GM18909 (cell line): Measurements from ENCODE around the gene INSC.
"Not testable (repeated sequence)": the region's sequence is repeated elsewhere in the genome, so short reads cannot be mapped to it uniquely, and the experiment has no call there.

Experiments used
- ATAC-seq: cut with Tn5 transposase; IDR thresholded peaks from one replicate; pipeline ENCODE4 v1.9.1; 2021; ENCODE audit warnings: mild to moderate bottlenecking; ENCODE audit not compliant: unreplicated experiment, poor library complexity

Gene INSC, protein sequence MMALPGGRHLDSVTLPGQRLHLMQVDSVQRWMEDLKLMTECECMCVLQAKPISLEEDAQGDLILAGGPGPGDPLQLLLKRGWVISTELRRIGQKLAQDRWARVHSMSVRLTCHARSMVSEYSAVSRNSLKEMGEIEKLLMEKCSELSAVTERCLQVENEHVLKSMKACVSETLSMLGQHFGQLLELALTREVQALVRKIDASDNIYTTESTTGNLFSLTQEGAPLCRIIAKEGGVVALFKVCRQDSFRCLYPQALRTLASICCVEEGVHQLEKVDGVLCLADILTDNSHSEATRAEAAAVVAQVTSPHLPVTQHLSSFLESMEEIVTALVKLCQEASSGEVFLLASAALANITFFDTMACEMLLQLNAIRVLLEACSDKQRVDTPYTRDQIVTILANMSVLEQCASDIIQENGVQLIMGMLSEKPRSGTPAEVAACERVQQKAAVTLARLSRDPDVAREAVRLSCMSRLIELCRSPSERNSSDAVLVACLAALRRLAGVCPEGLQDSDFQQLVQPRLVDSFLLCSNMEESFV

GRCh38 chr11:15114501-15115475, at the start of gene INSC:
INSC (plus strand) TSS chr11:15114923; CDS start chr11:15149175, 34,252 bp downstream.
- ATAC-seq, result no peak

GRCh38 chr11:15069751-15070150, 45.0 kb upstream of the INSC start:
- not testable (repeated sequence) for ATAC-seq

- ATAC-seq, result no peak
Measured at GRCh38 chr11:15071556-15072255, 43.0 kb upstream of the INSC start.

- ATAC-seq, result no peak
Measured at GRCh38 chr11:15072551-15073143, 42.1 kb upstream of the INSC start.

- no peak for ATAC-seq
Measured at GRCh38 chr11:15073361-15074205, 41.1 kb upstream of the INSC start, which contains the start of gene CALCB. CALCB (plus strand) TSS chr11:15073593; CDS start chr11:15074719, 1,126 bp downstream.

DNA sequence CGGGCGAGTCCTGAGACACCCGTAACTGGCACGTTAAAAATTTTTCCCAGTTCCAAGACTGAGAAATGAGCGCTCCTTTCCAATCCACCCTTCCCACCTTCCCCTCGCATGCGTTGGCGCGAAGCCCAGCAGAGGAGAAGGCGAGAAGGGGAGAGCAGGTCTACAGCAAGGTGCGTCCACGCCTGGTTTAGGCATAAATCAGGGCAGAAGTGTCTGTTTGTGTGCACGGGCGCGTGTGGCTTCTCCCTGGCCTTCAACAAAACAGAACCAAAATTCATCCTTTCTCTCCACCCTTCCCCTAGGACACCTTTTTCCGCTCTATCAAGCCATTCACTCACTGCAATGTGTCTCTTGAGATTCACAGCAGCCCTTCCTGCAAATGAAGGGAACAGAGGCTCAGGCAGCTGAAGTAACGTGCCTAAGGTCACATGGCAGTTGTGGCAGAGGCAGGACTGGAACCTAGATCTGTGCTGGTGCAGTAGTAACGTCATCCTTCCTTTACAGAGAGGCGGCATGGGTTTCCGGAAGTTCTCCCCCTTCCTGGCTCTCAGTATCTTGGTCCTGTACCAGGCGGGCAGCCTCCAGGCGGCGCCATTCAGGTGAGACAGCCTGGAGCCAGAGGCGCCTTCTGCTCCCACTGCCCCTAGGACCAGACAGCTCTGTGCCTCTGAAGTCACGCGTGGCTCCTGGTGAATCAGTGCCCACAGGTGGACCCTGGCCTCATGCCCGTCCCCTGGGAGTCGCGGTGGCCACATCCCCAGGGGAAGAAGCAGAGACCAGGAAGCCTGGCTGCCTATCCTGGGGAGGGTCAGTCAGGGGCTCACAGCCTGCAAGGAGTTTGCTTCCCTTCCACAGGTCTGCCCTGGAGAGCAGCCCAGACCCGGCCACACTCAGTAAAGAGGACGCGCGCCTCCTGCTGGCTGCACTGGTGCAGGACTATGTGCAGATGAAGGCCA, 40.2 kb upstream of the INSC start:
- peak; percentile 96 for ATAC-seq

GRCh38 chr11:15075162-15075526, 39.6 kb upstream of the INSC start:
- peak; percentile 8 for ATAC-seq

GRCh38 chr11:15091175-15091574, 23.5 kb upstream of the INSC start:
- no peak for ATAC-seq

DNA sequence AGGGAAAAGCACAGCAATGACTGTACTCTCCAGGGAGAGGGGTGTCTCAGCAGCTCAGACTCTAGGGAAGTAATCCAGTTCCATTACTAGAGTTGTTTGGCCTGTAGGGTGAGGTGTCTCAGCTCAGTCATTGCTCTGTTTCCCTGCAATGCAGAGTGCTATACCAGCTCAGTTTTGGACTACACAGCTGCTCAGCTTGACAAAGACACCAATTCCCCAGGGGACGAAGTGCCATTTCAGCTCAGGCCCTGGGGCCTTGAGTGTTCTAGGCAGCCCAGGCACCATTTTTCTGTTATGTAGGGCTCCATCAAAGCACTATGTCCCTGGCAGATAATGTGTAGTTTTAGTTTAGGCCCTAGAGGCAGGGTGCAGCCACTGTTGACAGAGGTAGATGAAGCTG, 23.1 kb upstream of the INSC start:
- no peak for ATAC-seq

DNA sequence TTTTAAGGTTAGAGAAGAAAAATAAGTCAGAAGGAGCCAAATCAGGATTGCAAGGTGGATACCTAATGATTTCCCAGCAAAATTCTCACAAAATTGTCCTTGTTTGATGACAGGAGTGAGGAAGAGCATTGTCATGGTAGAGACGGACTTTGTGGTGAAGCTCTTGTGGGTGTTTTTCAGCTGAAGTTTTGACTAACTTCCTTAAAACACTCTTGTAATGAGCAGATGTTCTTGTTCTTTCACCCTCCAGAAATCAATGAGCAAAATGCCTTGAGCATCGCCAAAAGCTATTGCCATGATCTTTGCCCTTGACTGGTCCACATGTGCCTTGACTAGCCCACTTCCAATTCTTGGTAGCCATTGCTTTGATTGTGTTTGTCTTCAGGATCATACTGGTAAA, 21.3 kb upstream of the INSC start:
- peak; percentile 68 for ATAC-seq

DNA sequence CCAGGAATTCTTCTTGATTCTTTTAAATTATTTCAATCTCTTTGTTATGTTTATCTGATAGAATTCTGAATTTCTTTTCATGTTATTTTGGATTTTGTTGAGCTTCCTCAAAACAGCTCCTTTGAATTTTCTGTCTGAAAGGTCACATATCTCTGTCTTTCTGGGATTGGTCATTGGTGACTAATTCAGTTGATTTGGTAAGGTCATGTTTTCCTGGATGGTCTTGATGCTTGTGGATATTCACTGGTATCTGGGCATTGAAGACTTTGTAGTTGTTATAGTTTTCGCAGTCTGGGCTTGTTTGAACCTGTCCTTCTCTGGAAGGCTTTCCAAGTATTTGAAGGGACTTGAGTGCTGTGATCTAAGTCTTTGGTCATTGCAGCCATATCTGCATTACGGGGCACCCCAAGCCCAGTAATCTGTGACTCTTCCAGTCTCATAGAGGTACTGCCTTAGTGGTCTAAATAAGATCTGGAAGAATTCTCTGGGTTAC, 18.9 kb upstream of the INSC start:
- no peak for ATAC-seq

- no peak for ATAC-seq
Measured at GRCh38 chr11:15097411-15097810, 17.3 kb upstream of the INSC start.

GRCh38 chr11:15099267-15099666, 15.5 kb upstream of the INSC start:
- ATAC-seq, result no peak

DNA sequence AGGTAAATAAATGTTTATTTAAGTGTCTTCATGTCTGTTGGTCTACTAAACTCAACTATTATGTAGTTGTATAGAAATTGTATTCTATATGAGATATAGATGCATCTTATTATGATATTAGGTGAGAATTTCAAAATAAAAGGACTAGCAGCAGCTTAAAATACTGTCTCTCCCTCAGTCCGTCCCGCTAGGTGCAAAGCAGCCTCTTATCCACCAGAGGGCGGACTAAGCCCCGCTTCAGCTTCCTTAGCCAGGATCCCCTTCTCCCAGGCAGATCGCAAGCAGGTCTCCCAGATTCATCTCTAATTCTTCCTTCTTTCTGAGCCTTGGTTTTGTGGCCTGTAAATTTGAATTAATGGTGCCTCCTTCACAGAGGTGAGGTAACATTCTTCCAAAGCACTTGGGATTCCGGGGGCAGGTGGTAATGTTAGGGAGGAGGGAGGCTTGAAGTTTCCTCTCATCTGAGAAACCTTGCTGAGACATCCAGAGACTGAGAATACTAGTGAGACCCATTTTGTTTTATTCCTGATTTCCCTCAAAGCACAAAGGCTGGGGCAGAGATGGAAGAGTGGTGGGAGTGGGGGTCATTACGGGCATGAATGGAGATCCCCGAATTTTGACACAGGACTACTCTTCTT, 13.5 kb upstream of the INSC start:
- ATAC-seq, result peak; percentile 79

- ATAC-seq, result no peak
Measured at GRCh38 chr11:15104166-15104565, 10.6 kb upstream of the INSC start.

- ATAC-seq, result no peak
Measured at GRCh38 chr11:15106201-15106965, 8.3 kb upstream of the INSC start.
